PC-3 (cell line): ENCODE results near the gene ACAT2. TPM values are rescaled to one million over a fixed set of nuclear protein-coding genes. Genes with fewer than 3 reads are reported as not detected.

ENCODE experiments used
- ATAC-seq: fragments of 200-7000 bp; cut with Tn5 transposase; 2 replicates; pipeline ENCODE4 v1.9.1; 2020; ENCODE audit warnings: mild to moderate bottlenecking, moderate library complexity
- BruUV-seq: library from RNA; stranded (reverse); fragments of 400-500 nt; replicated peaks from 2 replicates; lab custom pipeline; 2021; lab: Mats Ljungman, UMichigan
- CTCF ChIA-PET: fragments of 300-600 bp; sonication (Branson Sonifier 250); formaldehyde crosslinking; loops from one replicate; lab custom pipeline; 2022; ENCODE audit warnings: antibody characterized with exemption; lab: Charles Lee
- POLR2A ChIA-PET: fragments of 300-600 bp; sonication (Branson Sonifier 250); formaldehyde crosslinking; loops from one replicate; lab custom pipeline; 2022; ENCODE audit warnings: antibody characterized with exemption; ENCODE audit not compliant: unreplicated experiment; lab: Charles Lee
- DNase-seq: peaks from one replicate; pipeline ENCODE4 v3.0.0-alpha.2; 2015
- H2AFZ ChIP-seq: fragments of 300-600 bp; sonication (generic); 2 replicates; pipeline ENCODE4 v1.6.0; 2016; ENCODE audit warnings: antibody characterized with exemption, low read length
- H3F3A ChIP-seq: fragments of 300-600 bp; sonication (generic); one replicate; pipeline ENCODE4 v1.6.0; 2017; ENCODE audit warnings: antibody characterized with exemption, low read length, control low read depth, mild to moderate bottlenecking; ENCODE audit not compliant: unreplicated experiment
- H3K27ac ChIP-seq: fragments of 300-600 bp; sonication (generic); 2 replicates; pipeline ENCODE4 v1.5.1; 2016; ENCODE audit warnings: mild to moderate bottlenecking, low read length
- H3K27me3 ChIP-seq: fragments of 300-600 bp; sonication (generic); 2 replicates; pipeline ENCODE4 v1.6.1; 2016; ENCODE audit warnings: low read length, mixed read lengths
- H3K36me3 ChIP-seq: fragments of 300-600 bp; sonication (generic); 2 replicates; pipeline ENCODE4 v1.6.1; 2016; ENCODE audit warnings: low read depth, mixed run types, low read length, mixed read lengths
- H3K4me1 ChIP-seq: fragments of 300-600 bp; sonication (generic); 2 replicates; pipeline ENCODE4 v1.5.1; 2016; ENCODE audit warnings: low read length; ENCODE audit not compliant: insufficient read depth
- H3K4me2 ChIP-seq: fragments of 300-600 bp; sonication (generic); 2 replicates; pipeline ENCODE4 v1.6.0; 2016; ENCODE audit warnings: low read length
- H3K4me3 ChIP-seq: fragments of 300-600 bp; sonication (generic); 2 replicates; pipeline ENCODE4 v1.5.1; 2016; ENCODE audit warnings: mild to moderate bottlenecking, low read length, mixed read lengths
- H3K79me2 ChIP-seq: fragments of 300-600 bp; sonication (generic); 2 replicates; pipeline ENCODE4 v1.6.1; 2017; ENCODE audit warnings: low read length, mixed read lengths
- H3K9ac ChIP-seq: fragments of 300-600 bp; sonication (generic); 2 replicates; pipeline ENCODE4 v1.6.0; 2016; ENCODE audit warnings: mild to moderate bottlenecking, low read length
- H3K9me2 ChIP-seq: fragments of 300-600 bp; sonication (generic); replicated peaks from 2 replicates; pipeline ENCODE4 v1.6.1; 2016; ENCODE audit warnings: mixed run types, low read length, mixed read lengths
- H3K9me3 ChIP-seq: fragments of 300-600 bp; sonication (generic); 2 replicates; pipeline ENCODE4 v1.6.1; 2016; ENCODE audit warnings: low read length, mixed read lengths
- H4K20me1 ChIP-seq: fragments of 300-600 bp; sonication (generic); 2 replicates; pipeline ENCODE4 v1.6.1; 2016; ENCODE audit warnings: low read length, mixed read lengths
- CTCF ChIP-seq: fragments of 300-600 bp; sonication (generic); conservative IDR thresholded peaks from 2 replicates; pipeline ENCODE4 v1.5.1; 2017; ENCODE audit warnings: antibody characterized with exemption, low read depth, mild to moderate bottlenecking, low read length
- EZH2 ChIP-seq: fragments of 300-600 bp; sonication (generic); IDR thresholded peaks from one replicate; pipeline ENCODE4 v1.6.1; 2017; ENCODE audit warnings: antibody characterized with exemption, mild to moderate bottlenecking, low read length; ENCODE audit not compliant: unreplicated experiment
- EZH2phosphoT487 ChIP-seq: fragments of 300-600 bp; sonication (generic); IDR thresholded peaks from 2 replicates; pipeline ENCODE4 v1.6.1; 2018; ENCODE audit warnings: mild to moderate bottlenecking, antibody characterized with exemption, low read length, borderline replicate concordance
- intact Hi-C: fragments of 100-400 bp; cut with micrococcal nuclease; formaldehyde crosslinking; loops from 2 replicates; pipeline ENCODE4 v1.9.0; 2023
- total RNA-seq: library from RNA; depleted of rRNA; stranded (reverse); fragments of >200 nt; gene quantifications from 2 replicates; pipeline ENCODE4 v1.2.3, GENCODE V29; 2014

Gene ACAT2
- total RNA-seq, 1 experiment from 2014 or later, result 36.0 TPM

DNA sequence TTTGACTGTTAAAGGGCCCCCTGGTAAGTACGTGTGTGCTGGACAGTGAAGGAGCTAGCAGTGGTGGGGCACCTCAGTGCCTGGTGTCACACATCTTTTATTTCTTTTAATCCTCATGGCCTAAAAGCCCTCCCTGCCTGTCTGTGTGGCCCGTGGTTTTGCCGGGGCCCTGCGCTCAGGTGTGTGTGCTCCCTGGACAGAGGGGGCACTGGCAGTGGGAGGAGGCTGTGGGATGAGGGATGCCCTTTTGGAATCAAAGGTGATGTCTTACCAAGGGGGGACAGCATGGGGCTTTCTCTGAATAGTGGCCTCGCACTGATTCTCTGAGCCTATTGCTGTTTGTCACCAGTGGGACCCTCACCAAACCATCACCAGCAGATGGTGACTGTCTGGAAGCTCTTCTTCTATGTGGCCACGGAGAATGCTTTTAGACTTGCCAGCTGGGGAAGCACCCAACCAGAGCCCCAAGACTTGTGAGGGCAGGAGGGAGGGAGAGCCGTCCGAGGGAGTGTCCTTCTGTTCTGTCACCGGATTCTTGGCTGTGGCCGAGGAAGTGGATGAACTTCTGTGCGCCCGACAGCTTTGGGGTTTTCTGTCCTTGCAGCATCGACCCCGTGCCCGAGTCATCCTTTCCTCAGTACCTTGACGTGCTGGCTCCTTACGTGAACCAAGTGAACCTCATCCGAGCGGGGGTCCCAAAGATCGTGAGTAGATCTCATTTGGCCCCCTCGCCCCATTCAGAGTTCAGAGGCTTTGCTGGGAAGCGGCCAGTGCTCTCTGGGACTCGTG is 56.3 kb downstream of the ACAT2 start:
- H3F3A ChIP-seq, result no peaks in the 10 kb centered on the region
- no peak for DNase-seq
- H3K27me3 ChIP-seq, result no peaks in the 10 kb centered on the region
- ChIA-PET CTCF (no interaction called here), POLR2A (no interaction called here)
- no peaks in the 10 kb centered on the region for H3K79me2 ChIP-seq
- H3K9ac ChIP-seq, result no peak overlapping the region
- no peak overlapping the region for H3K27ac ChIP-seq
- no peak overlapping the region for H3K4me3 ChIP-seq
- TF ChIP-seq CTCF, result no peak
- TF ChIP-seq EZH2, result no peak
- TF ChIP-seq EZH2phosphoT487, result no peak
- H4K20me1 ChIP-seq, result no peaks in the 10 kb centered on the region
- H3K4me1 ChIP-seq, result no peaks in the 10 kb centered on the region
- intact Hi-C loops, result no loop called here
- H3K36me3 ChIP-seq, result no peaks in the 10 kb centered on the region
- H3K4me2 ChIP-seq, result no peak overlapping the region
- H3K9me2 ChIP-seq, result no peaks in the 10 kb centered on the region
- ATAC-seq, result no peak
- no peaks in the 10 kb centered on the region for H3K9me3 ChIP-seq
- BruUV-seq, result no TSS peak
- no peak overlapping the region for H2AFZ ChIP-seq

- no peak overlapping the region for H3K4me2 ChIP-seq
- intact Hi-C loops, result no loop called here
- no peak overlapping the region for H2AFZ ChIP-seq
- H4K20me1 ChIP-seq, result no peaks in the 10 kb centered on the region
- H3K27ac ChIP-seq, result no peak overlapping the region
- H3K4me3 ChIP-seq, result no peak overlapping the region
- no peaks in the 10 kb centered on the region for H3K27me3 ChIP-seq
- no TSS peak for BruUV-seq
- H3K9me2 ChIP-seq, result no peaks in the 10 kb centered on the region
- CTCF ChIA-PET, result no interaction called here
- H3K4me1 ChIP-seq, result no peaks in the 10 kb centered on the region
- H3K36me3 ChIP-seq, result no peaks in the 10 kb centered on the region
- H3K9me3 ChIP-seq, result no peaks in the 10 kb centered on the region
- DNase-seq (no peak), ATAC-seq (no peak)
- POLR2A ChIA-PET, result no interaction called here
- H3K79me2 ChIP-seq, result no peaks in the 10 kb centered on the region
- TF ChIP-seq EZH2 (no peak), EZH2phosphoT487 (no peak), CTCF (no peak)
- no peaks in the 10 kb centered on the region for H3F3A ChIP-seq
- H3K9ac ChIP-seq, result no peak overlapping the region
These were observed 57.3 kb downstream of the ACAT2 start for GRCh38 chr6:159819098-159819497.

- BruUV-seq, result no TSS peak
- Histone ChIP-seq H3K9me3 (no peaks in the 10 kb centered on the region), H3K9me2 (no peaks in the 10 kb centered on the region), H4K20me1 (no peaks in the 10 kb centered on the region), H3K9ac (no peak overlapping the region), H3K4me1 (no peaks in the 10 kb centered on the region), H3K4me3 (no peak overlapping the region), H3K27ac (no peak overlapping the region), H3K36me3 (no peaks in the 10 kb centered on the region), H3F3A (no peaks in the 10 kb centered on the region), H3K79me2 (no peaks in the 10 kb centered on the region), H3K27me3 (no peaks in the 10 kb centered on the region), H3K4me2 (no peak overlapping the region), H2AFZ (no peak overlapping the region)
- no peak for ATAC-seq
- no peak for DNase-seq
- ChIA-PET POLR2A (no interaction called here), CTCF (no interaction called here)
- TF ChIP-seq EZH2 (no peak), CTCF (no peak), EZH2phosphoT487 (no peak)
- intact Hi-C loops, result no loop called here
These were observed 58.2 kb downstream of the ACAT2 start for GRCh38 chr6:159819932-159820640.
